ENCODE measurements around the gene ZNF468.
"Not testable (repeated sequence)": the region's sequence is repeated elsewhere in the genome, so short reads cannot be mapped to it uniquely, and the experiment has no call there.

The ZNF468 gene

DNA sequence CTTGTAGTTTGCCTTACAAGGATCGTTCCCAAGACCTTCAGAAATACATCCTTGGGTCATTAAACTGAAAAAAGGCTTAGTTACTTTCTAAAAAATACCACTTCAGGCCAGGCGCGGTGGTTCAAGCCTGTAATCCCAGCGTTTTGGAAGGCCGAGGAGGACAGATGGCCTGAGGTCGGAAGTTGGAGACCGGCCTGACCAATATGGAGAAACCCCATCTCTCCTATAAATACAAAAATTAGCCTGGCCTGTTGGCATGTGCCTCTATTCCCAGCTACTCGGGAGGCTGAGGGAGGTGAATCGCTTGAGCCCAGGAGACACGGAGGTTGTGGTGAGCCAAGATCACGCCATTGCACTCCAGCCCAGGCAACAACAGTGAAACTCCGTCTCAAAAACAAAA lies 33.7 kb downstream of the ZNF468 start:
- no peak for DNase-seq

DNA sequence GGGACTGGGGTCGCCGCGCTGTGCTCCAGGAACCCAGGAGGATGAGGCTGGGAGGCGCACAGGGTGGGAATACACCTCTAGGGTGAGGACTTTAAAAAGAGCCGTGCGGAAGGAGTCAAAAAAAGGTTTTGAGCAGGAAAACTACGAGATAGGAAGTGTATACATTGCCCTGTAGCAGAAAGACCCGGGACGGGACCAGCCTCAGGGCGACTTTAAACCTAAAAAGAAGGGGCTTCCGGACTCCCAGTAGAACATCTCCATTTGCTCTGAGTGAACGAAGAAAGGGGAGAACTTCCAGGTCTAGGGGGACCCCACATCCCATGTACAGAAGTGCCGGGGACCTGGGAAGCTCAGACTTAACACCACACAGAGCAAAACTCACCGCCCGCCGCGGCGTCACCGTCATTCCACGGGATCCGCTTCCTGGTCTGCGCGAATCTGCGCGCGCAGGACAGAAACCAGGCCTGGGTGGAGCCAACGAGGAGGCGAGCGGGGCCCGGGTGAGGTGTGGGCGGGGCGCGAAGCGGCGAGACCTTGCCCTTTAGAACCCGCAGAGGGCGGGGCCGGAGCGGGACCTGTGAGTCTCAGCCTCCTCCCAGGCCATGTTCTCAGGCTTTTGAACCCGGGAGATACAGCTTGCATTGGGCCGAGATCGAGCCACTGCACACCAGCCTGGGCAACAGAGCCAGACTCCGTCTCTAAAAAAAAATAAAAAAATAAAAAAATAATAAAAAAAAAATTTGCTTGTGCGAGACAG lies 36.0 kb downstream of the ZNF468 start, which contains the start of gene ZNF28:
TSS of gene ZNF28 (minus strand) at position 430 of the 757 bp plus-strand sequence. CDS start 3,675 bp downstream, outside the sequence.
- peak; percentile 55 for DNase-seq

DNA sequence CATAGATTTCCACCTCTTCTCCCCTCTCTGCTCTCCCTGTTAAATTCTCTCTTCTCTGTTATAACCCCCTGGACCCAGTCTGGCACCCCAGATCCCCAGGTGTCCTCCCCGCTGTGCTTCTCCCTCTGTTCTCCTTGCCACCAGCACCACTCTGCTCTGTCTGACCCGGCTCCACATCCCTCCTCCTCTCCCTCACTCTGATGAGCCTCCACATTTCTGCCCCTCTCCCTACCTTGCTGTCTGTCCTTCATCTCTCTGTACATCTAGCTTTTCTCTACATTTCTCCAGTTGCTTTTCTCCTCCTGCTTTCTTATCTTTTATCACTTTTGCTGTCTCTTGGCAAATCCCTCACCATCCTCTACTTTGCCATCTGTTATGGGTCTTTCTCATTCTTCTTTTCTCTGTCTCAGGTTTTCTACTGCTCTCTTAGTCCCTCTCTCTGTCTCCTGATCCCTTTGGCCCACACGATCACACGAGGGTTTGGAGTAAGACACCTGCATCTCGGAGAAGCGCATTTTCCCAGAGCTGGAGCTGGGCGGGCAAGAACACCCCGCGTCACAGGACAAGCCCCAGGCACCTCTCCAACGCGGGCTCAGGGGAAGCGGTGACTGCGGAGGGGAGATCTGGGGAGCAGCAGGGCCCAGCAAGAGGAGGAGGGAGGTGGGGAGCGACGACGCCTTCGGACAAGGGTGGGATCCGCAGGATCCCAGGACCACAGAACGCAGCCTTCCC lies 36.8 kb downstream of the ZNF468 start:
- DNase-seq: not testable (repeated sequence)

DNA sequence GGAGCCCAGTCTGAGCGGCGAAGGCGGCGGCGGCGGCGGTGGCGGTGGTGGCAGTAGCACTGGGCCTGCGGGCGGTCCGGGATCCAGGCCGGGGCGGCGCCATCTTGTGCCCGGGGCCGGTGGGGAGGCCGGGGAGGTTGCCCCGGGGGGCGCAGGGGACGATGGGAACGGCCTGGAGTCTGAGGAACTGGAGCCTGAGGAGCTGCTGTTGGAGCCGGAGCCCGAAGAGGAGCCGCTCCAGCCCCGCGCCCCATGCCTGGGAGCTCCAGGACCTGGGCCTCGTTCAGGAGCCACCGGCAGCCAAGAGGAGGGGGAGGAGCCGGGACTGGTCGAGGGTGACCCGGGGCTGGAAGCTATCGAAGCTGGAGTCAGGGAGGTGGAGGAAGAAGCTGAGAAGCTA lies 47.6 kb downstream of the ZNF468 start:
- no peak for DNase-seq

DNA sequence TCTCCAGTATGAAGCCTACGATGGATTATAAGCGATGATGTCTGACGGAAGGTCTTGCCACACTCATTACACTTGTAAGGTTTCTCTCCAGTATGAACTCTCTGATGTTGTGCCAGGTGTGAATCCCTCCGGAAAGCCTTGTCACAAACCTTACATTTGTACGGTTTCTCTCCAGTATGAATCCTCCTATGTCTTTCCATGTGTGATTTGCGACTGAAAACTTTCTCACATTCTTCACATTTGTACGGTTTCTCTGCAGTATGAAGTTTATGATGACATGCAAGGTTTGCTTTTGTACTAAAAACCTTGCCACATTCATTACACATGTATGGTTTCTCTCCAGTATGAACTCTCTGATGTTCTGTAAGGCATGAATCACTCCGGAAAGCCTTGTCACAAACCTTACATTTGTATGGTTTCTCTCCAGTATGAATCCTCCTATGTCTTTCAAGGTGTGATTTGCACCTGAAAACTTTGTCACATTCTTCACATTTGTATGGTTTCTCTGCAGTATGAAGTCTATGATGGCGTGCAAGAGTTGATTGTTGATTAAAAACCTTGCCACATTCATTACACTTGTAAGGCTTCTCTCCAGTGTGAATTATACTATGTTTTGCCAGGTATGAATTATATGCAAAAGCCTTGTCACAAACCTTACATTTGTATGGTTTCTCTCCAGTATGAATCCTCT lies 57.3 kb downstream of the ZNF468 start:
- DNase-seq: not testable (repeated sequence)

DNA sequence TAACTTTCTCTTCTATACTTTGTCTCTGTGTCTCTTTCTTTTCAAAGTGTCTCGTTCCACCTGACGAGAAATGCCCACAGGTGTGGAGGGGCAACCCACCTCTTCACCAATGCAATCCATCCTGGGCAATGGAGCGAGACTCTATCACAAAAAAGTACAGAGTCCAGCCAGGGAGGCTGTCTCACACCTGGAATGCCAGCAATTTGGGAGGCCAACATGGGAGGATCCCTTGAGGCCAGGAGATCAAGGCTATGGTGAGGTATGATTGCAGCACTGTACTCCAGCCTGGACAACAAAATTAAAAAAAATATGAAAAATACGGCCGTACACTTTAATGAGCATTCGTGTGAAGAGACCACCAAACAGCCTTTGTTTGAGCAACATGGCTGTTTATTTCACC lies 68.0 kb downstream of the ZNF468 start:
- DNase-seq: no peak

Data from stimulated activated naive CD4-positive, alpha-beta T cell treated with Interleukin-2 at 50 U/mL for 16 hours (primary cell).